ENCODE measurements around the gene TFR2. TPM values are rescaled to one million over a fixed set of nuclear protein-coding genes. Genes with fewer than 3 reads are reported as not detected.

Gene TFR2
- total and polyA plus RNA-seq, 5 donors from 2014 or later, result 1.2 to 8.0 (median 1.5) TPM

- ATAC-seq (ENCODE audit: low read depth in 2 of 2), result no peak
- Mint-ChIP-seq H3K27ac (no peak overlapping the region), H3K9me3 (no peaks in the 10 kb centered on the region), H3K27me3 (peaks cover 1% of the 10 kb centered on the region), H3K4me3 (no peak overlapping the region), H3K4me1 (peaks cover 0 to 13% (median 3%) of the 10 kb centered on the region in 4 donors), H3K36me3 (peaks cover 6% of the 10 kb centered on the region)
- H3K36me3 ChIP-seq (ENCODE audit: control insufficient read depth, insufficient read depth, low read length), result peaks cover 75% of the 10 kb centered on the region
- no peaks in the 10 kb centered on the region for H3K9me3 ChIP-seq (ENCODE audit: control insufficient read depth in 2 of 2, low read length in 2 of 2)
- H3K4me3 ChIP-seq (ENCODE audit: low read depth, low read length), result no peak overlapping the region
- H3K27me3 ChIP-seq (ENCODE audit: control insufficient read depth, insufficient read depth, low read length), result no peaks in the 10 kb centered on the region
- no peak for DNase-seq
- H3K4me1 ChIP-seq (ENCODE audit: control insufficient read depth, insufficient read depth, low read length, poor library complexity, severe bottlenecking), result peaks cover 4% of the 10 kb centered on the region
- no peak overlapping the region for H3K27ac ChIP-seq (ENCODE audit: insufficient read depth, low read length, poor library complexity, severe bottlenecking)
These were observed 64.2 kb downstream of the TFR2 start for GRCh38 chr7:100577103-100577502.

- Histone ChIP-seq H3K9me3 (ENCODE audit: control insufficient read depth in 2 of 2, low read length in 2 of 2) (no peaks in the 10 kb centered on the region), H3K36me3 (ENCODE audit: control insufficient read depth, insufficient read depth, low read length) (peaks cover 69% of the 10 kb centered on the region), H3K27ac (ENCODE audit: insufficient read depth, low read length, poor library complexity, severe bottlenecking) (no peak overlapping the region), H3K4me3 (ENCODE audit: low read depth, low read length) (no peak overlapping the region), H3K4me1 (ENCODE audit: control insufficient read depth, insufficient read depth, low read length, poor library complexity, severe bottlenecking) (peaks cover 7% of the 10 kb centered on the region), H3K27me3 (ENCODE audit: control insufficient read depth, insufficient read depth, low read length) (no peaks in the 10 kb centered on the region)
- ATAC-seq (ENCODE audit: low read depth in 2 of 2) (no peak), DNase-seq (no peak)
- peak overlapping the region in 2 of 4 donors; percentile 21 to 29 for H3K4me3 Mint-ChIP-seq
- peaks cover 10% of the 10 kb centered on the region for H3K36me3 Mint-ChIP-seq
- H3K9me3 Mint-ChIP-seq, result no peaks in the 10 kb centered on the region
- H3K4me1 Mint-ChIP-seq, result peaks cover 0 to 17% (median 8%) of the 10 kb centered on the region in 4 donors
- no peak overlapping the region for H3K27ac Mint-ChIP-seq
- H3K27me3 Mint-ChIP-seq, result peaks cover 6% of the 10 kb centered on the region
These were observed 64.9 kb downstream of the TFR2 start for GRCh38 chr7:100576384-100576993.

GRCh38 chr7:100575746-100576383, 65.5 kb downstream of the TFR2 start:
- H3K27ac ChIP-seq (ENCODE audit: insufficient read depth, low read length, poor library complexity, severe bottlenecking), result no peak overlapping the region
- H3K4me3 ChIP-seq (ENCODE audit: low read depth, low read length), result no peak overlapping the region
- H3K4me1 Mint-ChIP-seq, result peaks cover 0 to 21% (median 8%) of the 10 kb centered on the region in 4 donors
- H3K27me3 Mint-ChIP-seq, result peaks cover 6% of the 10 kb centered on the region
- no peak for DNase-seq
- no peak for ATAC-seq (ENCODE audit: low read depth in 2 of 2)
- no peaks in the 10 kb centered on the region for H3K9me3 ChIP-seq (ENCODE audit: control insufficient read depth in 2 of 2, low read length in 2 of 2)
- H3K36me3 ChIP-seq (ENCODE audit: control insufficient read depth, insufficient read depth, low read length), result peaks cover 63% of the 10 kb centered on the region
- peaks cover 10% of the 10 kb centered on the region for H3K4me1 ChIP-seq (ENCODE audit: control insufficient read depth, insufficient read depth, low read length, poor library complexity, severe bottlenecking)
- H3K36me3 Mint-ChIP-seq, result peaks cover 10% of the 10 kb centered on the region
- peak overlapping the region in 2 of 4 donors; percentile 21 to 29 for H3K4me3 Mint-ChIP-seq
- H3K27ac Mint-ChIP-seq, result no peak overlapping the region
- H3K9me3 Mint-ChIP-seq, result no peaks in the 10 kb centered on the region
- H3K27me3 ChIP-seq (ENCODE audit: control insufficient read depth, insufficient read depth, low read length), result no peaks in the 10 kb centered on the region

GRCh38 chr7:100575206-100575631, 66.1 kb downstream of the TFR2 start:
- peaks cover 10% of the 10 kb centered on the region for H3K36me3 Mint-ChIP-seq
- no peak for DNase-seq
- no peak overlapping the region for H3K27ac Mint-ChIP-seq
- Histone ChIP-seq H3K27ac (ENCODE audit: insufficient read depth, low read length, poor library complexity, severe bottlenecking) (no peak overlapping the region), H3K4me1 (ENCODE audit: control insufficient read depth, insufficient read depth, low read length, poor library complexity, severe bottlenecking) (peaks cover 16% of the 10 kb centered on the region), H3K9me3 (ENCODE audit: control insufficient read depth in 2 of 2, low read length in 2 of 2) (no peaks in the 10 kb centered on the region), H3K27me3 (ENCODE audit: control insufficient read depth, insufficient read depth, low read length) (no peaks in the 10 kb centered on the region), H3K36me3 (ENCODE audit: control insufficient read depth, insufficient read depth, low read length) (peaks cover 56% of the 10 kb centered on the region), H3K4me3 (ENCODE audit: low read depth, low read length) (no peak overlapping the region)
- H3K27me3 Mint-ChIP-seq, result peaks cover 6% of the 10 kb centered on the region
- peaks cover 0 to 27% (median 8%) of the 10 kb centered on the region in 4 donors for H3K4me1 Mint-ChIP-seq
- H3K9me3 Mint-ChIP-seq, result no peaks in the 10 kb centered on the region
- no peak for ATAC-seq (ENCODE audit: low read depth in 2 of 2)
- H3K4me3 Mint-ChIP-seq, result no peak overlapping the region

GRCh38 chr7:100574362-100575205, 66.8 kb downstream of the TFR2 start:
- peaks cover 22% of the 10 kb centered on the region for H3K4me1 ChIP-seq (ENCODE audit: control insufficient read depth, insufficient read depth, low read length, poor library complexity, severe bottlenecking)
- DNase-seq (no peak), ATAC-seq (ENCODE audit: low read depth in 2 of 2) (no peak)
- peaks cover 6% of the 10 kb centered on the region for H3K27me3 Mint-ChIP-seq
- H3K4me3 ChIP-seq (ENCODE audit: low read depth, low read length), result no peak overlapping the region
- H3K36me3 ChIP-seq (ENCODE audit: control insufficient read depth, insufficient read depth, low read length), result peaks cover 50% of the 10 kb centered on the region
- no peaks in the 10 kb centered on the region for H3K27me3 ChIP-seq (ENCODE audit: control insufficient read depth, insufficient read depth, low read length)
- peak overlapping the region in 1 of 3 donors; percentile 80 for H3K27ac Mint-ChIP-seq
- H3K4me3 Mint-ChIP-seq, result no peak overlapping the region
- peaks cover 10% of the 10 kb centered on the region for H3K36me3 Mint-ChIP-seq
- H3K9me3 Mint-ChIP-seq, result no peaks in the 10 kb centered on the region
- peaks cover 0 to 28% (median 8%) of the 10 kb centered on the region in 4 donors for H3K4me1 Mint-ChIP-seq
- no peak overlapping the region for H3K27ac ChIP-seq (ENCODE audit: insufficient read depth, low read length, poor library complexity, severe bottlenecking)
- H3K9me3 ChIP-seq (ENCODE audit: control insufficient read depth in 2 of 2, low read length in 2 of 2), result no peaks in the 10 kb centered on the region

GRCh38 chr7:100573691-100574361, 67.5 kb downstream of the TFR2 start, which contains the start of gene SAP25:
TSS of gene SAP25 (minus strand) at chr7:100573900. CDS start at chr7:100573742, 158 bp downstream.
- ATAC-seq (ENCODE audit: low read depth in 2 of 2) (no peak), DNase-seq (no peak)
- Mint-ChIP-seq H3K4me3 (peak within 1 kb of the TSS in 1 of 4 donors; percentile 38), H3K27me3 (peaks cover 11% of the 10 kb centered on the region), H3K9me3 (no peaks in the 10 kb centered on the region), H3K4me1 (peaks cover 0 to 34% (median 15%) of the 10 kb centered on the region in 4 donors), H3K27ac (peak within 1 kb of the TSS in 1 of 3 donors; percentile 80), H3K36me3 (peaks cover 10% of the 10 kb centered on the region)
- peaks cover 47% of the 10 kb centered on the region for H3K36me3 ChIP-seq (ENCODE audit: control insufficient read depth, insufficient read depth, low read length)
- H3K9me3 ChIP-seq (ENCODE audit: control insufficient read depth in 2 of 2, low read length in 2 of 2), result no peaks in the 10 kb centered on the region
- no peak within 1 kb of the TSS for H3K4me3 ChIP-seq (ENCODE audit: low read depth, low read length)
- H3K27ac ChIP-seq (ENCODE audit: insufficient read depth, low read length, poor library complexity, severe bottlenecking), result no peak within 1 kb of the TSS
- H3K27me3 ChIP-seq (ENCODE audit: control insufficient read depth, insufficient read depth, low read length), result no peaks in the 10 kb centered on the region
- H3K4me1 ChIP-seq (ENCODE audit: control insufficient read depth, insufficient read depth, low read length, poor library complexity, severe bottlenecking), result peaks cover 30% of the 10 kb centered on the region

- H3K27me3 ChIP-seq (ENCODE audit: control insufficient read depth, insufficient read depth, low read length), result no peaks in the 10 kb centered on the region
- no peak overlapping the region for H3K4me3 ChIP-seq (ENCODE audit: low read depth, low read length)
- peak overlapping the region in 1 of 4 donors; percentile 38 for H3K4me3 Mint-ChIP-seq
- ATAC-seq (ENCODE audit: low read depth in 2 of 2), result no peak
- no peaks in the 10 kb centered on the region for H3K9me3 ChIP-seq (ENCODE audit: control insufficient read depth in 2 of 2, low read length in 2 of 2)
- H3K27me3 Mint-ChIP-seq, result peaks cover 12% of the 10 kb centered on the region
- peaks cover 0 to 39% (median 18%) of the 10 kb centered on the region in 4 donors for H3K4me1 Mint-ChIP-seq
- H3K27ac ChIP-seq (ENCODE audit: insufficient read depth, low read length, poor library complexity, severe bottlenecking), result no peak overlapping the region
- no peaks in the 10 kb centered on the region for H3K9me3 Mint-ChIP-seq
- no peak for DNase-seq
- peaks cover 37% of the 10 kb centered on the region for H3K4me1 ChIP-seq (ENCODE audit: control insufficient read depth, insufficient read depth, low read length, poor library complexity, severe bottlenecking)
- peaks cover 40% of the 10 kb centered on the region for H3K36me3 ChIP-seq (ENCODE audit: control insufficient read depth, insufficient read depth, low read length)
- peak overlapping the region in 1 of 3 donors; percentile 60 for H3K27ac Mint-ChIP-seq
- peaks cover 10% of the 10 kb centered on the region for H3K36me3 Mint-ChIP-seq
These were observed 68.2 kb downstream of the TFR2 start for GRCh38 chr7:100572949-100573675.
